Coronary artery (tissue), 2 donors: ENCODE measurements around the gene EXOSC2.

Source experiments
- DNase-seq: peaks from one replicate; pipeline ENCODE4 v3.0.0-alpha.2; 2017; ENCODE audit warnings: low spot score
- H3K27ac ChIP-seq, 2 donors: fragments of 200-600 bp; sonication (generic); one replicate each; pipeline ENCODE4 v1.5.1; 2016 to 2019
- H3K4me3 ChIP-seq: fragments of 200-600 bp; sonication (generic); 2 replicates; pipeline ENCODE4 v1.5.1; 2016; ENCODE audit warnings: mild to moderate bottlenecking, moderate library complexity
- CTCF ChIP-seq: fragments of 200-600 bp; sonication (generic); IDR thresholded peaks from one replicate; pipeline ENCODE4 v1.5.1; 2019; ENCODE audit warnings: antibody characterized with exemption

Gene EXOSC2

DNA sequence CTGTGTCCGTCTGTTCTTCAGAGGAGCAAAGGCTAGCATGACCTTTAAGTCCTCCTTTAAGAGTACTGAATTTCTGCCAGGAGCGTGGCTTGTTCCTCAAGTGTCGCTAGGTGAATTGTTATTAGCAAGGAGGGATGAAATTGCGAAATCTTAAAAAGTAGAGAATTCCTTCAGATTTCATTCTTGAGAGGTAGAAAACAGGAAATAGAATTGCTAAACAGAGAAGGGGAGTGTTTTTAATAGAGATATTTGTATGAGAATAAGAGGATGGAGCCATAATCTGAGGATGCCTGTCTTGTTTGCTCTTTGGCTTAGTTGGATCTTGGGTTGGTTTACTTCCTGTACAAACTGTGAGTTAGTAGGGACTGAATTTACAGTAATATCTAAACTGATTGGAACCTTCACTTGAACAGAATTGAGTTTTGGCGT is 39.2 kb downstream of the EXOSC2 start:
- Histone ChIP-seq H3K27ac (no peak overlapping the region), H3K4me3 (no peak overlapping the region)
- no peak for DNase-seq
- TF ChIP-seq CTCF, result no peak

DNA sequence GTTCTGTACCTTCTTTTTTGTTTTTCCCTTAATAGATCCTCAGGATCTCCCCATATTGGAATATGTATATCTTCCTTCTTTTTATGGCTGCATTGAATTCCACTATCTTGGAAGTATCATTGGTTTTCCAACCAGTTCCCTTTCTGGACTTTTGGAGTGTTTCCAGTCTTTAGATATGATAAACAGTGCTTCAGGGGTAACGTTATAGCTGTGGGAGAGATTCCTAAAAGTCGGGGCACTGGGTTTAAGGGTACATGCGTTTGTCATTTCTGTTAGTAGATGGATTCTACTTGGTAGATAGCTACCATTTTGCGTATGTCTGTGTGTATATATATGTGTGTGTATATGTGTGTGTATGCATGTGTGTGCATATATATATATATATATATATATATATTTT is 42.0 kb downstream of the EXOSC2 start:
- no peak for DNase-seq
- no peak for TF ChIP-seq CTCF

GRCh38 chr9:130736834-130737233 is 43.3 kb downstream of the EXOSC2 start:
- TF ChIP-seq CTCF, result no peak
- no peak overlapping the region for H3K4me3 ChIP-seq

More for the DNA sequence above, 42.0 kb downstream of the EXOSC2 start:
- Histone ChIP-seq H3K4me3 (no peak overlapping the region), H3K27ac (no peak overlapping the region)

DNA sequence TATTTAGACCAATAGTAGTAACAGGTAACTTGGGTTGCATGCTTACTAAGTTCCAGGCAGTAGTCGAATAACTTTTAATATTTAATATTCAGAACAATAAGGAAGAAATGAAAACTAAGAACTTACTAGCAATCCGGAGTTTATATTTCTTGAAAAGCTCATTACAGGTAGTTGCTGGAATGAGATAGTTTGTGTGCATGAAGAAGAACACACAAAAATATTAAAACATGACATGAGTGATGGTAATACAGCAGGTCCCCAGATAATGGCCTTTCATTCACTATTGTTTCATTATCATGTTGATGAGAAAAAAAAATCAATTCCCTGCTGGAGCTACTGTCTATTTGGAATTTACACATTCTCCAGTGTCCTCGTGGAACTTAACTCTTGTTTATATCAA is 44.7 kb downstream of the EXOSC2 start:
- H3K27ac ChIP-seq, result no peak overlapping the region
- no peak for TF ChIP-seq CTCF
- H3K4me3 ChIP-seq, result no peak overlapping the region
- DNase-seq, result no peak

More at GRCh38 chr9:130736834-130737233, 43.3 kb downstream of the EXOSC2 start:
- no peak for DNase-seq
- no peak overlapping the region for H3K27ac ChIP-seq

GRCh38 chr9:130739081-130739480 is 45.5 kb downstream of the EXOSC2 start:
- TF ChIP-seq CTCF, result no peak
- no peak for DNase-seq
- H3K4me3 ChIP-seq, result no peak overlapping the region
- H3K27ac ChIP-seq, result no peak overlapping the region

DNA sequence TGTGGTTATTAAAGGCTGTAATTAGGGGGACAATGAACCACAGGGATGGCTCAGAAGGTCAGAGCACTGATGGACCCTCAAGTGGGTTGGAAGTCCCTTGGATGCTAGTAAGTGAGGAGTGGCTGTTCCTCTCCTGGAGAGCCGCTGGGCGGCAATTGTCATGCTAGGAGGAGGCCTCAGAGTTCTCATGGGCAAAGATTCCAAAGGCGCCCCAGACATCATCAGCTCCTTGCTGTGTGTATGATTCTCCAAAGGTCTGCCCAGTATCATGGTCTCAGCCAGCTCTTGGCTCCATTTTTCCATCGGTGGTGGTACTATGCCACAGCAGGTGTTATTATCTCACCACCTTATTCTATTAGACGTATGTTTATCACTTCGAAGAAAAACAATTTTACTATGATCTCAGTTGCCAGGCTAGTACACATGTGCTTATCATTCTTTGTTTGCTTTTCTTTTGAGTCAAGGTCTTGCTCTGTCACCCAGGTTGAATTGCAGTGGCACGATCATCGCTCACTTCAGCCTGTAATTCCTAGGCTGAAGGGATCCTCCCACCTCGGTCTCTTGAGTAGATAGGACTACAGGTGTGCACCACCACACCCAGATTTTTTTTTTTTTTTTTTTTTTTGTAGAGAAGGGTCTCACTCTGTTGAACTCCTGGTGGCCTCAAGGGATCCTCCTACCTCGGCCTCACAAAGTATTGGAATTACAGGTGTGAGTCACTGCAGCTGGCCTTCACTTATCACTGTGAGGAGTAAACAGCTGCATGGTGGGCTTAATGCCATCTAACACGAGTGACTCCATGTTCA is 46.8 kb downstream of the EXOSC2 start:
- DNase-seq, result no peak
- Histone ChIP-seq H3K27ac (no peak overlapping the region), H3K4me3 (no peak overlapping the region)
- no peak for TF ChIP-seq CTCF

DNA sequence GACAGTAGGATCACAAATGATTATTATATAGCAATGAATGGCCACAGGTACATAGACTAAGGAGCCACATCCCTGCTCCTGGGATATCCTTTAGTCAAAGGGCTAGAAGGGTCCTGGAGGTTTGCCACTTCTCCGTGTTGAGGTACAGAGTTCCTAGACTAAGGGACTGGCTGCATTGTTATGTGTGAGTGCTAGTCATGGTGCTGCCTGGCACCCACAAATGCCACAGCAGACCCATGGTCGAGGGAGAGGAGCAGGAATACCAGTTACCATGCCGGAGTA is 47.4 kb downstream of the EXOSC2 start:
- TF ChIP-seq CTCF, result no peak
- no peak for DNase-seq
- Histone ChIP-seq H3K4me3 (no peak overlapping the region), H3K27ac (no peak overlapping the region)
